NT2/D1 (cell line): ENCODE results near the gene COQ3.

Experiments used
- SUZ12 ChIP-seq: IDR thresholded peaks from 2 replicates; pipeline ENCODE4 v1.6.1; 2011; ENCODE audit not compliant: insufficient read length, insufficient read depth; ENCODE audit errors: extremely low read depth
- ZNF274 ChIP-seq: IDR thresholded peaks from 2 replicates; pipeline ENCODE4 v1.6.1; 2011; ENCODE audit warnings: mild to moderate bottlenecking, low read depth, low read length

DNA sequence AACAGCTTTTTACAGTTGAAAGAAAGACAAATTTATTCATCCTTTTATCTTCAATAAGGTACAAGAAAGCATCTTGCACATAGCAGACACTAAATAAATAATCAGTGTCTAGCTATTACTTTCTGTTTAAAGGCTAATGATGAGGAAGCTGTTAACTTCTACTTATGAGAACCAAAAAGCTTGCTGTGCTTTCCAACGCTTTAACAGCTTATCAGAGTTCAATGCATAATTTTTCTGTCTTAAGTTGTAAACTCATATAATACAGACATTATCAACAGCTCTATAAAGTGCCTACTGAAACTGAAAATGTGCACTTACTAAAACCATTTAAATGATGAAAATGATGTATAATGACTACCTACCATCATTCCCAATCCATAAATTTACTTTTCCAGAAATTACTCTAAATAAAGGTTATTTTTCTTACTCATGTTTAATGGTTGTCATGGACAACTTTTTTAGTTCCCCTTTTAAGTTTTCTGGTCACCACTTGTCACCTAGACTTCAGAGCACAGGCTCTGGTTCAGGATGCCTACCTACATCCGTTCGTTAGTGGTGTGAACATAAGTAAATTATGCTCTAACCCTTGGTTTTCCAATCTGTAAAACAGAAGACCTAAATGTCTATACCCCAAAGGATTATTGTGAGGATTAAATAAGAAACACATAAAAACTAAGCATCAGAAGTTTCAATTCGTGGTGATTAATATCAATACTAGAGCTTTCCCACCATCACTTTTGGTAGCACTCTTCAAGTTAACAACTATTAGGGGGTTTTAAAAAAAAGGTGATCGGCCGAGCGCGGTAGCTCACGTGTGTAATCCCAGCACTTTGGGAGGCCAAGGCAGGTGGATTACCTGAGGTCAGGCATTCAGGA lies 23.1 kb upstream of the COQ3 start:
- TF ChIP-seq ZNF274, result no peak
- no peak for TF ChIP-seq SUZ12
